GM23248 (cell line): Measurements from ENCODE around the gene VGF.

Source experiments
- EZH2 ChIP-seq: fragments of 200-600 bp; sonication (generic); IDR thresholded peaks from 2 replicates; pipeline ENCODE4 v1.6.1; 2018; ENCODE audit warnings: antibody characterized with exemption, mild to moderate bottlenecking; ENCODE audit not compliant: insufficient read depth, poor library complexity, severe bottlenecking
- EZH2phosphoT487 ChIP-seq: fragments of 200-600 bp; sonication (generic); IDR thresholded peaks from 2 replicates; pipeline ENCODE4 v1.6.1; 2018; ENCODE audit warnings: antibody characterized with exemption, moderate library complexity, mild to moderate bottlenecking, low read depth; ENCODE audit not compliant: insufficient read depth

DNA sequence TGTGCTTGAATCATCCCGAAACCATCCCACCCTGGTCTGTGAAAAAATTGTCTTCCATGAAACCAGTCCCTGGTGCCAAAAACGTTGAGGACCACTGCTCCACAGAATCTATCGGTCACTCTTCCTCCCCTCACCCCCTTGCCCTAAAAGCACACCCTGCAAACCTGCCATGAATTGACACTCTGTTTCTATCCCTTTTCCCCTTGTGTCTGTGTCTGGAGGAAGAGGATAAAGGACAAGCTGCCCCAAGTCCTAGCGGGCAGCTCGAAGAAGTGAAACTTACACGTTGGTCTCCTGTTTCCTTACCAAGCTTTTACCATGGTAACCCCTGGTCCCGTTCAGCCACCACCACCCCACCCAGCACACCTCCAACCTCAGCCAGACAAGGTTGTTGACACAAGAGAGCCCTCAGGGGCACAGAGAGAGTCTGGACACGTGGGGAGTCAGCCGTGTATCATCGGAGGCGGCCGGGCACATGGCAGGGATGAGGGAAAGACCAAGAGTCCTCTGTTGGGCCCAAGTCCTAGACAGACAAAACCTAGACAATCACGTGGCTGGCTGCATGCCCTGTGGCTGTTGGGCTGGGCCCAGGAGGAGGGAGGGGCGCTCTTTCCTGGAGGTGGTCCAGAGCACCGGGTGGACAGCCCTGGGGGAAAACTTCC, 39.2 kb downstream of the VGF start:
- TF ChIP-seq EZH2 (no peak), EZH2phosphoT487 (no peak)
